Osteoblast (primary cell): ENCODE results near the gene WDR7. TPM values are rescaled to one million over a fixed set of nuclear protein-coding genes. Genes with fewer than 3 reads are reported as not detected.

Source experiments
- DNase-seq: peaks from one replicate; pipeline ENCODE4 v3.0.0; 2011; ENCODE audit warnings: low spot score, mixed read lengths; ENCODE audit not compliant: insufficient read length; ENCODE audit errors: missing footprints
- H2AFZ ChIP-seq: 2 replicates; pipeline ENCODE4 v1.6.0; 2011; ENCODE audit warnings: mild to moderate bottlenecking, low read length
- H3K27ac ChIP-seq: 2 replicates; pipeline ENCODE4 v1.5.1; 2011; ENCODE audit warnings: mild to moderate bottlenecking, low read depth, low read length, moderate library complexity
- H3K27me3 ChIP-seq: 2 replicates; pipeline ENCODE4 v1.6.0; 2012; ENCODE audit warnings: mild to moderate bottlenecking, control low read depth, inconsistent platforms, low read length, moderate library complexity; ENCODE audit not compliant: insufficient read depth
- H3K36me3 ChIP-seq: 2 replicates; pipeline ENCODE4 v1.5.1; 2011; ENCODE audit warnings: mild to moderate bottlenecking, low read length, control low read depth, moderate library complexity; ENCODE audit not compliant: insufficient read depth
- H3K4me1 ChIP-seq: 2 replicates; pipeline ENCODE4 v1.5.1; 2011; ENCODE audit warnings: mild to moderate bottlenecking, low read length, control low read depth, moderate library complexity; ENCODE audit not compliant: insufficient read depth
- H3K4me2 ChIP-seq: 2 replicates; pipeline ENCODE4 v1.6.0; 2011; ENCODE audit warnings: mild to moderate bottlenecking, low read length; ENCODE audit not compliant: insufficient read depth
- H3K4me3 ChIP-seq: fragments of 200-600 bp; sonication (generic); 3 replicates; pipeline ENCODE4 v1.5.1; 2012; ENCODE audit warnings: mild to moderate bottlenecking, low read length, inconsistent platforms; ENCODE audit not compliant: insufficient read depth
- H3K79me2 ChIP-seq: 2 replicates; pipeline ENCODE4 v1.6.0; 2012; ENCODE audit warnings: mild to moderate bottlenecking, low read length, control low read depth, inconsistent platforms; ENCODE audit not compliant: insufficient read depth
- H3K9me3 ChIP-seq: 2 replicates; pipeline ENCODE4 v1.5.1; 2011; ENCODE audit warnings: low read depth, low read length, control low read depth
- H4K20me1 ChIP-seq: 2 replicates; pipeline ENCODE4 v1.6.0; 2012; ENCODE audit warnings: mild to moderate bottlenecking, low read length, control low read depth; ENCODE audit not compliant: insufficient read depth
- total RNA-seq: library from RNA; depleted of rRNA; stranded (reverse); fragments of >200 nt; gene quantifications from 2 replicates; pipeline ENCODE4 v1.2.3, GENCODE V29; 2012
- TF ChIP-seq, protein P1 (sequence below): IDR thresholded peaks from 2 replicates; pipeline ENCODE4 v1.5.1; 2011; ENCODE audit warnings: mild to moderate bottlenecking, low read depth, low read length, moderate library complexity; ENCODE audit errors: extremely low read depth

WDR7 gene
- total RNA-seq, 1 donor, result 23.2 TPM

DNA sequence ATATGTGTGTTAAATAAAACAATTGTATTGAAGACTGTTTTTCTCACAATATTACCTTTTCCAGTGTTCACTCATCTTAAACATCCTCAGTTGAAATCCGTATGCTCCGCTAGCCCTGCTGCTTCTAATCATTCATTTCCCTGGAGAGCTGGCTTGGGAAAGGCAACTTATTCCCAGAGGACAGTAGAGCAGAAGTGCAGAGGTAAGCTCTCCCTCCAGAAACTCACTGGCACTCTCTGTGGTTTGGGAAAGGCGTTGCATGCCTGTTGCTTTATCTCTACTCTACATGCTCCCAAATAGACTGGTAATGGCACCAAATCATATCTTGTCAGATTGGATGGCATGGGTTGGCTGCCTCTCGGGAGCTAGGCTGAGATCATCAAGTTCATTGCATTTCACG lies 378.6 kb downstream of the WDR7 start:
- Histone ChIP-seq H3K4me2 (no peak overlapping the region), H3K4me1 (peaks cover 5% of the 10 kb centered on the region), H3K4me3 (no peak overlapping the region), H2AFZ (no peak overlapping the region), H3K27me3 (no peaks in the 10 kb centered on the region), H3K9me3 (no peaks in the 10 kb centered on the region), H3K36me3 (peaks cover 5% of the 10 kb centered on the region), H3K79me2 (no peaks in the 10 kb centered on the region), H4K20me1 (no peaks in the 10 kb centered on the region), H3K27ac (no peak overlapping the region)
- DNase-seq, result no peak
- TF ChIP-seq, protein P1, sequence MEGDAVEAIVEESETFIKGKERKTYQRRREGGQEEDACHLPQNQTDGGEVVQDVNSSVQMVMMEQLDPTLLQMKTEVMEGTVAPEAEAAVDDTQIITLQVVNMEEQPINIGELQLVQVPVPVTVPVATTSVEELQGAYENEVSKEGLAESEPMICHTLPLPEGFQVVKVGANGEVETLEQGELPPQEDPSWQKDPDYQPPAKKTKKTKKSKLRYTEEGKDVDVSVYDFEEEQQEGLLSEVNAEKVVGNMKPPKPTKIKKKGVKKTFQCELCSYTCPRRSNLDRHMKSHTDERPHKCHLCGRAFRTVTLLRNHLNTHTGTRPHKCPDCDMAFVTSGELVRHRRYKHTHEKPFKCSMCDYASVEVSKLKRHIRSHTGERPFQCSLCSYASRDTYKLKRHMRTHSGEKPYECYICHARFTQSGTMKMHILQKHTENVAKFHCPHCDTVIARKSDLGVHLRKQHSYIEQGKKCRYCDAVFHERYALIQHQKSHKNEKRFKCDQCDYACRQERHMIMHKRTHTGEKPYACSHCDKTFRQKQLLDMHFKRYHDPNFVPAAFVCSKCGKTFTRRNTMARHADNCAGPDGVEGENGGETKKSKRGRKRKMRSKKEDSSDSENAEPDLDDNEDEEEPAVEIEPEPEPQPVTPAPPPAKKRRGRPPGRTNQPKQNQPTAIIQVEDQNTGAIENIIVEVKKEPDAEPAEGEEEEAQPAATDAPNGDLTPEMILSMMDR, result no peak

GRCh38 chr18:57030417-57030816 lies 379.3 kb downstream of the WDR7 start:
- H3K27ac ChIP-seq, result no peak overlapping the region
- H3K27me3 ChIP-seq, result no peaks in the 10 kb centered on the region
- H3K4me1 ChIP-seq, result peaks cover 5% of the 10 kb centered on the region
- no peaks in the 10 kb centered on the region for H4K20me1 ChIP-seq
- no peak overlapping the region for H3K4me2 ChIP-seq
- peaks cover 5% of the 10 kb centered on the region for H3K36me3 ChIP-seq
- H2AFZ ChIP-seq, result no peak overlapping the region
- DNase-seq, result no peak
- H3K79me2 ChIP-seq, result no peaks in the 10 kb centered on the region
- TF ChIP-seq, protein P1, result no peak
- no peak overlapping the region for H3K4me3 ChIP-seq
- no peaks in the 10 kb centered on the region for H3K9me3 ChIP-seq

DNA sequence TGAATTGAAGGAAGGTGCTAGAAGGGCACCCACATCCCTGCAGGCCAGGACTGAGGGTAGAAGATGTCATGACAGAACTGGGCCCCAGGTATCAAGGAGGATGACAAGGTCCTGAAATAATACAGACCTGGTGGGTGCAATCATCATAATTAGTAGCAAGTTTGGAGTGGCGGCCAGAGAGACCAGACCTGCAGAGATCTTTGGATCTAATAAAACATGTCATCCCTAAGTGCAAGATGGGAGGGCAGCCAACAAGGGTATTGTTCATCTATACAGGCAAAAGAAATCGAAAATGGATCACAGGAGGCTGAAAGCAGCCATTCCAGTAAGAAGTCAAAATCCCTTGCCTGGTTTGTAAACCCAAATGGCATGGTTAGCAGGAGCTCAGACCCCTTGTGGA lies 384.4 kb downstream of the WDR7 start:
- DNase-seq, result no peak
- H3K27ac ChIP-seq, result no peak overlapping the region
- TF ChIP-seq, protein P1, result no peak
- H3K27me3 ChIP-seq, result no peaks in the 10 kb centered on the region
- no peaks in the 10 kb centered on the region for H3K36me3 ChIP-seq
- H2AFZ ChIP-seq, result no peak overlapping the region
- H3K4me3 ChIP-seq, result no peak overlapping the region
- H3K4me2 ChIP-seq, result no peak overlapping the region
- no peaks in the 10 kb centered on the region for H3K4me1 ChIP-seq
- H4K20me1 ChIP-seq, result no peaks in the 10 kb centered on the region
- H3K79me2 ChIP-seq, result no peaks in the 10 kb centered on the region
- H3K9me3 ChIP-seq, result no peaks in the 10 kb centered on the region

- Histone ChIP-seq H3K79me2 (no peaks in the 10 kb centered on the region), H3K4me1 (no peaks in the 10 kb centered on the region), H3K27me3 (no peaks in the 10 kb centered on the region), H2AFZ (no peak overlapping the region), H3K36me3 (no peaks in the 10 kb centered on the region), H3K9me3 (no peaks in the 10 kb centered on the region), H3K4me3 (no peak overlapping the region), H3K27ac (no peak overlapping the region), H4K20me1 (no peaks in the 10 kb centered on the region), H3K4me2 (no peak overlapping the region)
- TF ChIP-seq, protein P1, result no peak
- DNase-seq, result no peak
These were observed 387.2 kb downstream of the WDR7 start for GRCh38 chr18:57038395-57038794.
